PFSK-1 (cell line): ENCODE measurements around the gene TMEM120B.

Experiments
- FOXP2 ChIP-seq: optimal IDR thresholded peaks from 2 replicates; pipeline ENCODE3; 2011; ENCODE audit warnings: borderline replicate concordance, control low read depth, inconsistent platforms; ENCODE audit not compliant: insufficient read depth; ENCODE audit errors: extremely low read length, extremely low read depth
- POLR2AphosphoS5 ChIP-seq: IDR thresholded peaks from 2 replicates; pipeline ENCODE4 v1.6.1; 2012; ENCODE audit warnings: low read depth, mild to moderate bottlenecking, control low read depth, low read length, moderate library complexity
- REST ChIP-seq, 2 experiments: IDR thresholded peaks; 2 replicates each; pipeline versions ENCODE4 v1.6.1 to v1.8.0; 2011 to 2012; ENCODE audit warnings: low read depth in 2 of 2, low read length in 2 of 2, control low read depth in 1 of 2, inconsistent platforms in 1 of 2, mild to moderate bottlenecking in 1 of 2, moderate library complexity in 1 of 2; ENCODE audit not compliant: insufficient read depth in 1 of 2
- SIN3A ChIP-seq: IDR thresholded peaks from 2 replicates; pipeline ENCODE4 v1.6.1; 2012; ENCODE audit warnings: mild to moderate bottlenecking, low read length, moderate library complexity, borderline replicate concordance; ENCODE audit not compliant: insufficient read depth
- TAF1 ChIP-seq: IDR thresholded peaks from 2 replicates; pipeline ENCODE4 v1.6.1; 2012; ENCODE audit warnings: low read length, control low read depth, borderline replicate concordance; ENCODE audit not compliant: insufficient read depth

TMEM120B gene

GRCh38 chr12:121719926-121720414, 7.4 kb downstream of the TMEM120B start:
- TF ChIP-seq SIN3A (no peak), REST (IDR thresholded peaks at IDR 0.05; ENCODE audit: insufficient read depth in 1 of 2, low read depth in 2 of 2, low read length in 2 of 2) (no peak), TAF1 (no peak), POLR2AphosphoS5 (no peak), FOXP2 (no peak)

GRCh38 chr12:121720762-121721161, 8.2 kb downstream of the TMEM120B start:
- no peak for TF ChIP-seq TAF1
- TF ChIP-seq FOXP2: no peak

GRCh38 chr12:121722511-121722910, 10.0 kb downstream of the TMEM120B start:
- TF ChIP-seq SIN3A (no peak), POLR2AphosphoS5 (no peak), FOXP2 (no peak), REST (IDR thresholded peaks at IDR 0.05; ENCODE audit: insufficient read depth in 1 of 2, low read depth in 2 of 2, low read length in 2 of 2) (no peak), TAF1 (no peak)

GRCh38 chr12:121723200-121723599, 10.6 kb downstream of the TMEM120B start:
- TF ChIP-seq TAF1: no peak
- TF ChIP-seq FOXP2: no peak
- no peak for TF ChIP-seq REST (IDR thresholded peaks at IDR 0.05; ENCODE audit: insufficient read depth in 1 of 2, low read depth in 2 of 2, low read length in 2 of 2)
- no peak for TF ChIP-seq POLR2AphosphoS5
- no peak for TF ChIP-seq SIN3A

- TF ChIP-seq FOXP2: no peak
- TF ChIP-seq REST (IDR thresholded peaks at IDR 0.05; ENCODE audit: insufficient read depth in 1 of 2, low read depth in 2 of 2, low read length in 2 of 2): no peak
- TF ChIP-seq TAF1: no peak
- no peak for TF ChIP-seq POLR2AphosphoS5
- TF ChIP-seq SIN3A: no peak
These were observed 12.4 kb downstream of the TMEM120B start for GRCh38 chr12:121724925-121725324.
